A549 (cell line): Measurements from ENCODE around the gene DOP1A. TPM values are rescaled to one million over a fixed set of nuclear protein-coding genes. Genes with fewer than 3 reads are reported as not detected.
A peak's percentile ranks its signal among the peaks of the same experiment; 100 is the strongest.

ENCODE experiments used
- ATAC-seq, 2 experiments: fragments of 200-7000 bp in 1 of 2; fragments of >200 bp in 1 of 2; cut with Nextera tagmentation in 1 of 2; cut with Tn5 transposase in 1 of 2; 3 replicates each; pipeline versions ENCODE4 v1.8.0 to v1.9.1; 2018 to 2020; ENCODE audit warnings: mild to moderate bottlenecking in 1 of 2, moderate library complexity in 1 of 2
- CTCF ChIA-PET: fragments of 300-600 bp; sonication (Branson Sonifier 250); formaldehyde crosslinking; extraction: SDS; loops from one replicate; lab custom pipeline; 2021; ENCODE audit warnings: antibody characterized with exemption, inconsistent platforms; lab: Yijun Ruan, JAX
- POLR2A ChIA-PET: fragments of 350-600 bp; formaldehyde crosslinking; extraction: SDS; loops from one replicate; lab custom pipeline; 2021; ENCODE audit warnings: antibody characterized with exemption, inconsistent platforms; lab: Yijun Ruan, JAX
- DNase-seq, 2 experiments: peaks; one replicate each; pipeline versions ENCODE4 v3.0.0 to v3.0.0-alpha.2; 2011 to 2016; ENCODE audit warnings: low read depth in 1 of 2, low spot score in 1 of 2
- FAIRE-seq: peaks from 2 replicates; lab custom pipeline; 2011; peaks lifted over from hg19 to GRCh38; lab: Jason Lieb, UNC
- H3K27ac ChIP-seq, 2 experiments: fragments of >200 bp; sonication (Bioruptor Twin); formaldehyde crosslinking; 3 replicates each; pipeline ENCODE4 v1.5.1; 2016 to 2017
- H3K4me1 ChIP-seq: fragments of >200 bp; sonication (Bioruptor Twin); formaldehyde crosslinking; 3 replicates; pipeline ENCODE4 v1.6.1; 2016
- H3K4me2 ChIP-seq: fragments of >200 bp; sonication (Bioruptor Twin); formaldehyde crosslinking; 3 replicates; pipeline ENCODE4 v1.6.1; 2016
- H3K4me3 ChIP-seq: fragments of >200 bp; sonication (Bioruptor Twin); formaldehyde crosslinking; 3 replicates; pipeline ENCODE4 v1.5.1; 2016
- H3K9me3 ChIP-seq: fragments of >200 bp; sonication (Bioruptor Twin); formaldehyde crosslinking; 3 replicates; pipeline ENCODE4 v1.6.1; 2016
- BHLHE40 ChIP-seq: IDR thresholded peaks from 2 replicates; pipeline ENCODE4 v1.6.1; 2012; ENCODE audit warnings: low read depth, low read length, inconsistent platforms
- CEBPB ChIP-seq, 2 experiments: fragments of >200 bp in 1 of 2; sonication (Bioruptor Twin) in 1 of 2; formaldehyde crosslinking in 1 of 2; IDR thresholded peaks; 2 replicates each; pipeline ENCODE4 v1.6.1; 2012 to 2016
- EHMT2 ChIP-seq: fragments of 200-600 bp; sonication (generic); IDR thresholded peaks from 2 replicates; pipeline ENCODE4 v1.6.1; 2016; ENCODE audit warnings: antibody characterized with exemption, low read depth, mild to moderate bottlenecking, moderate library complexity
- ESRRA ChIP-seq: fragments of 150-350 bp; IDR thresholded peaks from 2 replicates; pipeline ENCODE4 v1.6.1; 2014; ENCODE audit warnings: mild to moderate bottlenecking, low read length, borderline replicate concordance
- FOSL2 ChIP-seq, 2 experiments: fragments of 450-650 bp in 1 of 2; fragments of >200 bp in 1 of 2; sonication (Bioruptor Twin) in 1 of 2; formaldehyde crosslinking; IDR thresholded peaks; 2 replicates each; pipeline versions ENCODE4 v1.5.0 to v1.6.1; 2016 to 2020; ENCODE audit warnings: mild to moderate bottlenecking in 1 of 2, moderate library complexity in 1 of 2
- FOXS1 ChIP-seq: fragments of 250-450 bp; sonication (Bioruptor Pico); IDR thresholded peaks from 2 replicates; pipeline ENCODE4 v1.5.0; 2020; ENCODE audit warnings: mild to moderate bottlenecking, moderate library complexity
- GATA3 ChIP-seq: IDR thresholded peaks from 2 replicates; pipeline ENCODE4 v1.6.1; 2012; ENCODE audit warnings: borderline replicate concordance
- HOXB13 ChIP-seq: fragments of 250-450 bp; sonication (Bioruptor Pico); IDR thresholded peaks from 2 replicates; pipeline ENCODE4 v1.5.0; 2020; ENCODE audit warnings: low read depth, mild to moderate bottlenecking, moderate library complexity
- MAFK ChIP-seq: fragments of 450-650 bp; IDR thresholded peaks from 2 replicates; pipeline ENCODE4 v1.6.1; 2014; ENCODE audit not compliant: partially characterized antibody
- MAZ ChIP-seq: fragments of 150-350 bp; IDR thresholded peaks from 2 replicates; pipeline ENCODE4 v1.6.1; 2014; ENCODE audit warnings: antibody characterized with exemption, low read depth, low read length, borderline replicate concordance
- MYC ChIP-seq: IDR thresholded peaks from 2 replicates; pipeline ENCODE4 v1.6.1; 2012; ENCODE audit warnings: mild to moderate bottlenecking, inconsistent platforms, low read length, improper control_type of control experiment, borderline replicate concordance
- NFE2L2 ChIP-seq: fragments of 150-350 bp; conservative IDR thresholded peaks from 2 replicates; pipeline ENCODE4 v1.6.1; 2014; ENCODE audit warnings: low read length
- POLR2A ChIP-seq: IDR thresholded peaks from 2 replicates; pipeline ENCODE4 v1.6.1; 2012; ENCODE audit warnings: mild to moderate bottlenecking, low read length
- POLR2AphosphoS2 ChIP-seq: conservative IDR thresholded peaks from 2 replicates; pipeline ENCODE4 v1.6.1; 2012; ENCODE audit warnings: low read length, improper control_type of control experiment, inconsistent platforms
- RCOR1 ChIP-seq: fragments of 150-350 bp; IDR thresholded peaks from 2 replicates; pipeline ENCODE4 v1.6.1; 2014; ENCODE audit warnings: antibody characterized with exemption, low read length, low read depth
- REST ChIP-seq: fragments of 200-600 bp; sonication (generic); IDR thresholded peaks from 2 replicates; pipeline ENCODE4 v1.6.1; 2016; ENCODE audit warnings: antibody characterized with exemption, mild to moderate bottlenecking, moderate library complexity
- RFX5 ChIP-seq: fragments of 450-650 bp; IDR thresholded peaks from 2 replicates; pipeline ENCODE4 v1.7.1; 2014; ENCODE audit warnings: antibody characterized with exemption, mild to moderate bottlenecking, moderate library complexity
- RNF2 ChIP-seq: fragments of 200-600 bp; sonication (generic); IDR thresholded peaks from 2 replicates; pipeline ENCODE4 v1.6.1; 2016; ENCODE audit warnings: low read depth, mild to moderate bottlenecking, antibody characterized with exemption, moderate library complexity, borderline replicate concordance
- TFCP2L1 ChIP-seq: fragments of 250-450 bp; sonication (Bioruptor Pico); IDR thresholded peaks from 2 replicates; pipeline ENCODE4 v1.5.0; 2021; ENCODE audit warnings: mild to moderate bottlenecking
- TP53 ChIP-seq: fragments of 250-450 bp; sonication (Bioruptor Pico); IDR thresholded peaks from 2 replicates; pipeline ENCODE4 v1.5.0; 2021; ENCODE audit warnings: mild to moderate bottlenecking, moderate library complexity
- ZNF302 ChIP-seq: fragments of 250-450 bp; sonication (Bioruptor Pico); IDR thresholded peaks from 2 replicates; pipeline ENCODE4 v1.9.0; 2021; ENCODE audit warnings: inconsistent platforms, mild to moderate bottlenecking, moderate library complexity
- WGBS: methylation state at CpG from one replicate; pipeline ENCODE4 v1.1.6; 2017; ENCODE audit errors: missing lambda C conversion rate; 5-methylcytosine and 5-hydroxymethylcytosine counted together
- polyA plus RNA-seq, 4 experiments: library from polyadenylated mRNA; depleted of rRNA in 3 of 4; stranded (reverse); fragments of >200 nt; fragmentation: RNase III in 1 of 4; extraction: RNeasy Plus Mini Kit Qiagen cat#74134 plus additional on column Dnase treatment in 1 of 4; gene quantifications; 2 replicates in 3 of 4; 3 replicates in 1 of 4; pipeline ENCODE4 v1.2.3, GENCODE V29; 2011 to 2017
- TF ChIP-seq, protein P1 (sequence below): IDR thresholded peaks from 2 replicates; pipeline ENCODE4 v1.6.1; 2012; ENCODE audit warnings: low read depth, borderline replicate concordance
- TF ChIP-seq, protein P2 (sequence below): IDR thresholded peaks from 2 replicates; pipeline ENCODE4 v1.6.1; 2012
- TF ChIP-seq, protein P3 (sequence below): fragments of >200 bp; sonication (Bioruptor Twin); formaldehyde crosslinking; IDR thresholded peaks from 3 replicates; pipeline ENCODE4 v1.5.1; 2016
- TF ChIP-seq, protein P4 (sequence below): fragments of >200 bp; sonication (Bioruptor Twin); formaldehyde crosslinking; IDR thresholded peaks from 2 replicates; pipeline ENCODE4 v1.6.1; 2016

Gene DOP1A
- polyA plus RNA-seq, 2 of the 4 experiments (the other 2 are of a cell fraction): 2.2 to 5.9 TPM

DNA sequence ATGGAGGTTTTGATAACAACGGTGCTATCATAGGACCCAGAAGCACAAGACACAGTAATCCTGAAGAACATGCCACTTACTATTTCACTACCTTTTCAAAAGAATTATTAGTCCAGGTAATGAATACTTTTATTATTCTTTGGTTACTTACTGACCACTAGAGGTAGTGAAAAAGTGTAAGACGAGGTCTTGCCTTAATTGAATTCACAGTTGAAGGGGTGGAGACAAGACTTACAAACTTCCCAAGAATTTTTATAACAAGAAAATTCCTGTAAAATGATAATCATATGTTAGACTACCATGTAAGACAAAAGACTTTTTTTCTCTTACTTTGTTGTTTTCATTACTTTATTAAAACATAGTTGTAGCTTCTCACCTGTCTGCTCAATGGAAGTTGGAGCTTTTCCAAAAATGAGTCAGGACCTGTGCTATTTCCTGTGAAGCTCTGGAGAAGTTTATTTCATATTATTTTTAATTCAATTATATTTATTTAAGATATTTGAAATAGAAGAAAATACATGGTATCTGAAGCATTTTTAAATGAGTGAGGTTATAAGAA lies 52.4 kb downstream of the DOP1A start:
- FAIRE-seq (no peak), ATAC-seq (no peak), DNase-seq (no peak)
- WGBS: 91% methylated on average over 2 of the region's 2 CpGs
- Histone ChIP-seq H3K9me3 (no peaks in the 10 kb centered on the region), H3K4me3 (no peak overlapping the region), H3K4me1 (no peaks in the 10 kb centered on the region), H3K4me2 (no peak overlapping the region), H3K27ac (no peak overlapping the region)
- ChIA-PET CTCF (interaction anchor here (1.1 kb wide), 1 partner anchor 392 kb away, joined by 3 read pairs; the partner anchor contains the start of gene PRSS35), POLR2A (no interaction called here)
- TF ChIP-seq RCOR1 (no peak), EHMT2 (no peak), POLR2AphosphoS2 (no peak), RFX5 (no peak), POLR2A (no peak), FOSL2 (IDR thresholded peaks at IDR 0.05) (no peak), FOSL2 (CRISPR knock-in tag; IDR thresholded peaks at IDR 0.05) (no peak)
- TF ChIP-seq, protein P1, sequence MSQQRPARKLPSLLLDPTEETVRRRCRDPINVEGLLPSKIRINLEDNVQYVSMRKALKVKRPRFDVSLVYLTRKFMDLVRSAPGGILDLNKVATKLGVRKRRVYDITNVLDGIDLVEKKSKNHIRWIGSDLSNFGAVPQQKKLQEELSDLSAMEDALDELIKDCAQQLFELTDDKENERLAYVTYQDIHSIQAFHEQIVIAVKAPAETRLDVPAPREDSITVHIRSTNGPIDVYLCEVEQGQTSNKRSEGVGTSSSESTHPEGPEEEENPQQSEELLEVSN: no peak
- TF ChIP-seq, protein P2, sequence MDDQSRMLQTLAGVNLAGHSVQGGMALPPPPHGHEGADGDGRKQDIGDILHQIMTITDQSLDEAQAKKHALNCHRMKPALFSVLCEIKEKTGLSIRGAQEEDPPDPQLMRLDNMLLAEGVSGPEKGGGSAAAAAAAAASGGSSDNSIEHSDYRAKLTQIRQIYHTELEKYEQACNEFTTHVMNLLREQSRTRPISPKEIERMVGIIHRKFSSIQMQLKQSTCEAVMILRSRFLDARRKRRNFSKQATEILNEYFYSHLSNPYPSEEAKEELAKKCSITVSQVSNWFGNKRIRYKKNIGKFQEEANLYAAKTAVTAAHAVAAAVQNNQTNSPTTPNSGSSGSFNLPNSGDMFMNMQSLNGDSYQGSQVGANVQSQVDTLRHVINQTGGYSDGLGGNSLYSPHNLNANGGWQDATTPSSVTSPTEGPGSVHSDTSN: no peak

GRCh38 chr6:83124553-83124952 lies 57.1 kb downstream of the DOP1A start:
- FAIRE-seq (no peak), DNase-seq (no peak), ATAC-seq (no peak)
- CTCF ChIA-PET: no interaction called here
- 87% methylated on average over 3 of the region's 3 CpGs for WGBS
- POLR2A ChIA-PET: no interaction called here
- H3K27ac ChIP-seq: no peak overlapping the region
- no peaks in the 10 kb centered on the region for H3K4me1 ChIP-seq
- TF ChIP-seq POLR2A (no peak), FOXS1 (CRISPR knock-in tag) (no peak), TFCP2L1 (no peak), MAFK (peak; percentile 16)
- no peak overlapping the region for H3K4me2 ChIP-seq
- H3K4me3 ChIP-seq: no peak overlapping the region
- no peaks in the 10 kb centered on the region for H3K9me3 ChIP-seq

DNA sequence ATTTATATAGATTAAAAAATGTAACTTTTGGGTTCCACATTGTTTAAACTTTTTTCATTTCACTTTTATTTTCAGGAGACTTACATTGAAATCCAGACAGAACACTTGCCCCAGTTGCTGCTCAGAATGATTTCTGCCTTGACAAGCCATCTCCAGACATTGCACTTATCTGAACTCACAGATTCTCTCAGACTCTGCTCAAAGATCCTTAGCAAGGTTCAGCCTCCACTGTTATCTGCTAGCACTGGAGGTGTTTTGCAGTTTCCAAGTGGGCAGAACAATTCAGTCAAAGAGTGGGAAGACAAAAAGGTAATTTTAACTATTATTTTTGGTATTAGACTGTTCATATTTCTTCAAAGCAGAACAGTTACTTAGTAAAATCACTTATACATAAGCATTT lies 58.0 kb downstream of the DOP1A start:
- no peak overlapping the region for H3K27ac ChIP-seq
- H3K4me1 ChIP-seq: no peaks in the 10 kb centered on the region
- H3K9me3 ChIP-seq: no peaks in the 10 kb centered on the region
- H3K4me2 ChIP-seq: no peak overlapping the region
- CTCF ChIA-PET: no interaction called here
- H3K4me3 ChIP-seq: no peak overlapping the region
- TF ChIP-seq GATA3 (no peak), MAZ (no peak), ZNF302 (CRISPR knock-in tag) (no peak), POLR2A (no peak), ESRRA (no peak), CEBPB (IDR thresholded peaks at IDR 0.05) (no peak), BHLHE40 (no peak), POLR2AphosphoS2 (no peak), RNF2 (no peak), FOXS1 (CRISPR knock-in tag) (no peak), HOXB13 (CRISPR knock-in tag) (no peak), TP53 (CRISPR knock-in tag) (no peak), NFE2L2 (no peak), MYC (no peak), REST (no peak)
- TF ChIP-seq, protein P3, sequence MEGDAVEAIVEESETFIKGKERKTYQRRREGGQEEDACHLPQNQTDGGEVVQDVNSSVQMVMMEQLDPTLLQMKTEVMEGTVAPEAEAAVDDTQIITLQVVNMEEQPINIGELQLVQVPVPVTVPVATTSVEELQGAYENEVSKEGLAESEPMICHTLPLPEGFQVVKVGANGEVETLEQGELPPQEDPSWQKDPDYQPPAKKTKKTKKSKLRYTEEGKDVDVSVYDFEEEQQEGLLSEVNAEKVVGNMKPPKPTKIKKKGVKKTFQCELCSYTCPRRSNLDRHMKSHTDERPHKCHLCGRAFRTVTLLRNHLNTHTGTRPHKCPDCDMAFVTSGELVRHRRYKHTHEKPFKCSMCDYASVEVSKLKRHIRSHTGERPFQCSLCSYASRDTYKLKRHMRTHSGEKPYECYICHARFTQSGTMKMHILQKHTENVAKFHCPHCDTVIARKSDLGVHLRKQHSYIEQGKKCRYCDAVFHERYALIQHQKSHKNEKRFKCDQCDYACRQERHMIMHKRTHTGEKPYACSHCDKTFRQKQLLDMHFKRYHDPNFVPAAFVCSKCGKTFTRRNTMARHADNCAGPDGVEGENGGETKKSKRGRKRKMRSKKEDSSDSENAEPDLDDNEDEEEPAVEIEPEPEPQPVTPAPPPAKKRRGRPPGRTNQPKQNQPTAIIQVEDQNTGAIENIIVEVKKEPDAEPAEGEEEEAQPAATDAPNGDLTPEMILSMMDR: no peak
- TF ChIP-seq, protein P4, sequence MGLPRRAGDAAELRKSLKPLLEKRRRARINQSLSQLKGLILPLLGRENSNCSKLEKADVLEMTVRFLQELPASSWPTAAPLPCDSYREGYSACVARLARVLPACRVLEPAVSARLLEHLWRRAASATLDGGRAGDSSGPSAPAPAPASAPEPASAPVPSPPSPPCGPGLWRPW: no peak
- POLR2A ChIA-PET: no interaction called here
- no peak for ATAC-seq
- no peak for FAIRE-seq
- DNase-seq: no peak
